Skin of body (tissue), 2 donors: ENCODE measurements around the gene TXNRD3. TPM values are rescaled to one million over a fixed set of nuclear protein-coding genes. Genes with fewer than 3 reads are reported as not detected.
"Not testable (repeated sequence)": the region's sequence is repeated elsewhere in the genome, so short reads cannot be mapped to it uniquely, and the experiment has no call there.

Experiments
- DNase-seq: peaks from one replicate; lab custom pipeline; 2025; lab: John Stamatoyannopoulos, UW
- total RNA-seq: library from RNA; depleted of rRNA; stranded (reverse); fragments of >200 nt; gene quantifications from one replicate; pipeline ENCODE4 v1.2.3, GENCODE V29; 2014

The TXNRD3 gene
- total RNA-seq, 1 donor from 2014 or later: 13.6 TPM

DNA sequence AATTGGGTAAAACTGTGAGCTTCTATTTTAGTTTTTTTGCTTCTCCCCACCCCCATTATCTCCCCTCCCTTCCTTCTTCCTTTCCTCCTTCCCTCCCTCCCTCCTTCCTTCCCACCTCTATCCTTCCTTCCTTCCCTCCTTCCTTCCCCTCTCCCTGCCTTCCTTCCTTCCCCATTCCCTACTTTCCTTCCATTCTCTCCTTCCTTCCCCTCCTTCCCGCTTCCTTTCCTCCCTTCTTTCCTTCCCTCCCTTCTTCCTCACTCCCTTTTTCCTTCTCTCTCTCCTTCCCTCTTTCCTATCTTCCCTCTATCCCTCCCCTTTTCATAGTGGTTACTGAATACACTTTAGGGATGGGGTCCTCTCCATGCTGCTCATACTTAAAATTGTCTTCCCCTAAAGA lies 55.8 kb downstream of the TXNRD3 start:
- DNase-seq: no peak

DNA sequence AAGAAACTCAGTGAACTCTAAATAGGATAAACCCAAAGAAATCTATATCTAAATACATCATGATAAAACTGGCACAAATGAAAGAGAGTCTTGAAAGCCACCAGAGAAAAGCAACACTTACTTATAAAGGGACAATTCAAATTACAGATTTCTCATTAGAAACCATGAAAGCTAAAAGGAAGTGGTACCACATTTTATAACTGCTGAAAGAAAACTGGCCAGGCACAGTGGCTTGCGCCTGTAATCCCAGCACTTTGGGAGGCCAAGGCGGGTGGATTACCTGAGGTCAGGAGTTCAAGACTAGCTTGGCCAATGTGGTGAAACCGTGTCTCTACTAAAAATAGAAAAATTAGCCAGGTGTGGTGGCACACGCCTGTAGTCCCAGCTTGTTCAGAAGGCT lies 59.4 kb downstream of the TXNRD3 start:
- not testable (repeated sequence) for DNase-seq

DNA sequence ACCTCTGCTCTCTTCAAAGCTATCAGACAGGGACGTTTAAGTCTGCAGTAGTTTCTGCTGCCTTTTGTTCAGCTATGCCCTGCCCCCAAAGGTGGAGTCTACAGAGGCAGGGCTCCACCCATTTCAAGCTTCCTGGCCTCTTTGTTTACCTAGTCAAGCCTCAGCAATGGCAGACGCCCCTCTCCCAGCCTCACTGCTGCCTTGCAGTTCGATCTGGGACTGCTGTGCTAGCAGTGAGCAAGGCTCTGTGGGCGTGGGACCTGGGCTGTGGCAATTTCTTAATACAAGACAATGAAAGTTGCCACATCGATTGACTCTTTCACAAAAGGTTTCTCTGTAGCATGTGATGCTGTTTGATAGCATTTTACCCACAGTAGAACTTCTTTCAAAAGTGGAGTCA lies 63.4 kb downstream of the TXNRD3 start:
- DNase-seq: not testable (repeated sequence)

DNA sequence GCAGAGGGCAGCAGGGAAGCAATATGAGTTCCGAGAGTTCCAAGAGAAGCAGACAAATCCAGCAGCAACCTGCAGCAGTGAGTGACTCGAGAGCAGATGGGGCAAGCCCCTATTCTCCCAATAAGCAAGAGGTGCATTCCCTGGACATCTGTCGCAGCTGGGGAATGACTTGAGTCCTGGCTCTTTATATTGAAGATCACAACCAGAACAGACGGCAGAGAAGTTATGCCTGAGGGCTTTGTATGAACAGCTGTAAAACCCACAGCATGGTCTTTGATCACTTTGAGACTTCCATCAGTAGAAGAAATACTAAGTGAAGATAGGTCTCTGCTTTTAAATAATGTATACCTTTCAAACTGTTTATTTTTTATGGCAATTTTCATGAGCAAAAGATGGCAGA lies 72.6 kb downstream of the TXNRD3 start:
- DNase-seq: no peak

DNA sequence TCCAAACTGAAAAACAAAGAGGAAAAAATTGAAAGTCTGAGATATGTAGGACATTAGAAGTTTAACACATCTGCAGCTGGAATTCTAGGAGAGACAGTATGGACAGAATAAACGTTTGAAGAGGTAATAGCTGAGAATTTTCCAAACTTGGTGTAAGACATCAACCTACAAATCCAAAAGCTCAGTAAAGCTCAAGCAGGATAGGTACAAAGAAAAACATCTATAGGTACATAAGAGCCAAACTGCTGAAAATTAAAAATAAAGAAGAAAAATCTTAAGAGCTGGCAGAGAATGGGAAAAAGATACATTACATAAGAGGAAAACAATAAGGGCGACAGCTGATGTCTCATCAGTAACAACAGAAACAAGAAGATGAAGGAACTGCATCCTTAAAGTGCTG lies 73.4 kb downstream of the TXNRD3 start:
- DNase-seq: no peak

DNA sequence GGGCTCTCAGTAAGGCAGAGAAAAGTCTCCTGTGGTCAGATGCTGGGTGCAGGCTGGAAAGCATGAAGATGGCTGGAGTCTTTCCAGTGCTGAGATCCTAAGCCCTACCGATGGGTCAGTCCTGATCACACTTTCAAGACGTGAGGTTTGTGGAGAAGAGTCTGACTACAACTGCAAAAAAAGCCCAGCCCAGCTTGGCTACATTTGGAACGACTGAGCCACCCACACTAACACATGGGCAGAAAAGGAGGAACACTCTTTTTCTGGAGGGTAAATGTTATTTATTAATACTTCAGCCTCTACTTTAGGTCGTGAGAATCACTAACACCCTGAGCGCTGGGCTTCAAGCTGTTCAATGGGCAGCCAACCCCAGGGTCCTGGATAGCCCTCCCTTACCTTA lies 74.2 kb downstream of the TXNRD3 start:
- DNase-seq: no peak

DNA sequence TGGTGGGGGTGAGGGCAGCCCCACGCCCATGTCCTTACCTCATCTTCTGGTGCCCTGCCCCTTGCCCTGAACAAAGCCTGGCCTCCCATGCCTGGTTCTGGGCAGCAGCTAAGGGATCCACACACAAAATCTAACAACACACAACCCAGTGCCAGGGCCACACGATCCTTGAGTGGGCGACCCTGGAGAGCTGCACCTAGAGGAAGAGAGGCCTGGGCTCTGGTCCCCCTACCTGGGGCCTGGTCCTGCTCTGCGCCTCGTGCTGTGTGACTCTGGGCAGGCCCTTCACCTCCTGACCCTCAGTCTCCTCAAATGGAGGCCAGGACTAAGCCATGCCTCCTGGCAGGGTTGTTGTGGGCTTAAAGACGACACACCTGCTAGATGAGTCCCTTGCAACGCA lies 76.2 kb downstream of the TXNRD3 start:
- DNase-seq: no peak

DNA sequence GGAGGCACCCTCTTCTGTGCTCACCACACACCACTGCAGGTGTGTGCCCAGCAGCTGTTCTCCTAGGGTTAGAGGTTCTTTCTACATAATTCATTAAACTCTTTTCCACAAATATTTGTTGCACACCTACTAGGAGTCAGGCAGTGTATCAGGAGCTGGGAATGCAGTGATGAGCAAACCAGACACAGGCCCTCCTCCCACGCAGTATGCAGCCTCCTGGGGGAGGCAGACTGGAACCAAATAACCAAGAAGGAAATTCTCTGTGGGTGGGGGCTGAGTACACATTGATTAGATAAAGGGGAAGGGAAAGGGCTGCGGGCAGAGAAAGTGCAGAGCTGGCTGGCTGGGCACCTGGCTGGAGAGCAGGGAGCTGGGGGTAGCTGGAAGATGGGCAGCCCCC lies 77.7 kb downstream of the TXNRD3 start:
- DNase-seq: no peak

DNA sequence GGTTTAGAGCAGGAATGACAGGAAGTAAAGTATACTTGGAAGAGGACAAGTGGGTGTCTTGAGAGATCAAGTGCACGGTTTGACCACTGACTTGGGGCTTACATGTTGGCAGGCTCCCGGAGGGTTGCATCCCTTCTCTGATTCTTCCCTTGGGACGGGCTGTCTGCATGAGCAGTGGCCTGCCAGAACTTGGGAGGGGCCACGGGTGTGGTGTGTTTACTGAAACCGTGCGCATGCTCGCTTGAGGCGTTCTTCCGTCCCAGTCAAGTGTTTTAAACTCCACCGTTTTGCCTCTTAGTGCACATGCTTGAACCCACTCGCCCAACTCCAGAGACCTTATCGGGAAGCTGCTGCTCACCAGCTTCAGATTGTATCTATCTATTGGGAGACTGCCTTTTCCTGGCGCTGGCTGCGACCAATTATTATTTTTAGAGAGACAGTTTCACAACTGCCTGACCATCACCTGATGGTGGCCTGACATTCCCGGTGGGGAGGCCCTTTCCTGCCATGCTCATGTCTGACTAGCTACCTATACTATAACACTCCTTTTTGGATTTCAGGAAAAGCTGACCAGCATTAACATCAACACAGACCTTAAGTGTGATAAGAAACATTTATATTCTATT lies 81.3 kb downstream of the TXNRD3 start:
- no peak for DNase-seq

DNA sequence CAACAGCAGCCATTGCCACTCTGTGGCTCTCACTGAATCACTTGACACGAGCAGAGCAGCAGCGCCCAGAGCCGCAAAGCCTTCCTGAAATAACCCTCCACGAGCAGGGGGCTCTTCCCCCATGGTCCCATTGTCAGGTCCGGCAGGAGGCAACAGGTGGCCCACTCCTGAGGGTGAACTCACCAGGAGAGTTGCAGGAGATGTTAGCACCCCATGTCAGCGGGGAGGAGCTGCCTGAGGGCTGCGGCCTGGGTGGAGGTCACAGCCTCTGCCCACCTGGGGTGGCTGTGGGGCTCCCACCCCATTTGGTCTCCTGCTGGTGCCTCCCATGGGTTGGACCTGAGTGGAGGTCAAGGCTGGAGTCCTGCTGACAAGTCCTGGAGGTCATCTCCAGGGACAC lies 83.8 kb downstream of the TXNRD3 start:
- no peak for DNase-seq

DNA sequence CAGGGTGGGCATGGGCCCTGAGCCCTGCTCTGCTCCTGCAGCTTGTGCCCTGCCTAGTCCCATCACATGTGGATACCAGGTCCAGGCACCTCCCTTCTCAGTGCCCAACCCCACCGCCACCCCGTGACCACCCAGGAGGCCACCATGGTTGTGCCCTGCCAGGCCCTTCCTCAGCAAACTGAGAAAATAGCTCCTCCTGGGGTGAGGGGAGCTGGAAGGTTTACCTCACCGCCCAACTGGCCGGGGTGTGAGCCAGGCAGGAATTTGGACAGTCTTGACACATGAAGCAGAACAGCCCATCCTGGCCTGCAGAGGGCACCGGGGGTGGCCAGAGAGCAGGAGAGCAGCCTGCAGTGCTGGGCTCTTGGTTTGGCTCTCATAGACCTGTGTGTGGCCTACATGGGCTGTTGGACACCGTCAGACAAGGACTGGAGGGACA lies 84.8 kb downstream of the TXNRD3 start:
- no peak for DNase-seq

DNA sequence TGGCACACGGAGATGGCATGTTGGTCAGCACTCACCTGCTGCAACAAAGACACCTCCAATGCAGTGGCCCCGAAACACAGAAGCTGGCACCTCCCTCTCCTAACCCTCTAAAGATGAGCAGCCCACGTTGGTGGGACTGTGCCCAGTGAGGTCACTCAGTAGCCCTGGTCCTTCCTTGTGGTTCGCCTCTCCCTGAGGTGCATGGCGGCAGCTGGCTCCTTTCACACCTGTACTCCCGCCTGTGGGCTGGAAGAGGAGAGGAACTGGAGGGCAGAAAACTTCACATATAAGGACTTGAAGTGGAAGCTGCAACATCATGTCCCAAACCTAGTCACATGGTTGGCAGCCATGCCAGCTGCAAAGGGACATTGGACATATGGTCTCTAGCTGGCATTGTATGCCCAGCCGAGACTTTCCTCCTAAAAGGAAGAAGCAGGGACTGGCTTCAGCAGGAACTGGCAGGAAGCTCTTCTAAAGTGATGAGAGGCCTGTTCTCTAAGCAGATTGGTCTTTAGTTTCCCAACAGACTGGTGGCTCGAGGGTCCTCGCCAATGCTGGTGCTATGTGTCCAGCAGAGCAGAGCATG lies 85.4 kb downstream of the TXNRD3 start:
- no peak for DNase-seq

DNA sequence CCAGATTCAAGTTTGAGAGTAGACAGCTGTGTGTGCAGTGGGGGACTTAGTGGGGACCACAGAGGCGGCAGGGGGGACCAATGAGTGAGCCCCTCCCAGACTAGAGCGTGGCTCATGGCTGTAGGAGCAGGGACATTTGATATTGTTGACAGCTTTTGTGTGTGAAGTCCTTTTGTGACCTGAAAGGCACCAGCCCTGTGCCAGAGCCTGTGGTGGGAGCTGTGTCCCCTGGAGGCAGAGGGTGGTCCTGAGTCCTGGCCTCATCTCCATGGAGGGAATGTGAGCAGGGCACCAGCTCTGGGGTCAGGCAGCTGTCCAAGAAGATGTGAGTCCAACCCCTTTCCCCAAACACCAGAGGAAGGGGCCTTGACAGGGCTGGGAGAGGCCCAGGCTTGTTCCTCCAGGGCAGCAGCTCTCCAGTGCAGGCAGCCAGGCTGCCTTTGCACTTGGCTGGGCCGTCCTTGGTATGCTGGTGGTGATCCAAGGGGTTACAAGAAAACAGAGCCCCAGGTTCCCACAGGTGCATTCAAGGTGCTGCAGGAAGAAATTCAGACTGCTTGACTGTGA lies 86.1 kb downstream of the TXNRD3 start:
- no peak for DNase-seq

DNA sequence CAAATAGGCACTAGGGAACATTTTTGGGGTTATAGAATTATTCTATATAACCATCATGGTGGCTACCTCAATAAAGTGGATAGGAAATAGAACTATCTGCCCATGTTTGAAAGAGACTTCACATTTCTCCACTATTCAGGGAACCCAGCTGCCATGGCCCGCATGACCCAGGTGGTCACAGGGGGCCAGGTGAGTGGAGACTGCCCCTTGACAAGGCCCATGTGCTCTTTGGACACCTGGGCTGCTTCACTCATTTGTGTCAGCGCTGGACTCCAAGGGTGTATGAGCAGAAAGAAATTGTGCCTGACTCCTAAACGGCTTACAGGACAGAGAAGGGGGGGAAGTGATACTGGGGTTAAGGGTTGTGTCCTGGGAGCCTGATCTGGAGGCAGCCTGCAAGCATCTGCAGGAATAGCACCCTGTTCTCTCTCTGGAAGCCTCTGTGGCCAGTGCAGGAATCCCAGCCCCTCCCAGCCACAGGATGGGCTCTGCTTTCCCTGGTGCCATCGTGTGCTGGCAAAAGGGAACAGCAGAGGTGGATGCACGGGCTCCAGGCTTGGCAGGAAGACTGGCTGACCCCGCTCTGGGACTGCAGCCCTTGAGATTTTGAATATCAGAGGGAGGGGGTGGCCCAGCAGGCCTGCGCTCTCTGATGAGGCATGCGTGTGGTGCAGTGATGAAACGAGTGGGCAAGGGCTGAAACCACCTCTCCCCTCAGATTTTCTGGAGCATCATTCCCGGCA lies 87.1 kb downstream of the TXNRD3 start:
- no peak for DNase-seq

DNA sequence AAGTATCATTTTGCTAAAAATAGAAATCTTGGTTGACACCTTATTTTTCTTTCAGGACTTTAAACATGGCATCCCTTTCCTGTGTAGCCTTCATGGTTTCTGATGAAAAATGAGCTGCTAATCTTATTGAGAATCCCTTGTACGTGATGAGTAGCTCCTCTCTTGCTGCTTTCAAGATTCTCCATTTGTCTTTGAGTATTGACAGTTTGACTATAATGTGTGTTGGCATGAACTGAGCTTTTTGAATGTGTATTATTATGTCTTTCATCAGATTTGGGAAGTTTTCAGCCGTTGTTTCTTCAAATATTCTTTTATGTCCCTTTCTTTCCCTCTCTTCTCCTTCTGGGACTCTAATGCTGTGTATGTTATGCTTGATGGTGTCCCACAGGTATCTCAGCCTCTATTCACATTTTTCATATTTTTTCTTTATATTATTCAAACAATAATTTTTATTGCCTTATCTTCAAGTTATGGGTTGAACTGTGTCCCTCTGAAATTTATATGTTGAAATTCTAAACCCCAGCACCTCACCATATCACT lies 92.1 kb downstream of the TXNRD3 start:
- no peak for DNase-seq

DNA sequence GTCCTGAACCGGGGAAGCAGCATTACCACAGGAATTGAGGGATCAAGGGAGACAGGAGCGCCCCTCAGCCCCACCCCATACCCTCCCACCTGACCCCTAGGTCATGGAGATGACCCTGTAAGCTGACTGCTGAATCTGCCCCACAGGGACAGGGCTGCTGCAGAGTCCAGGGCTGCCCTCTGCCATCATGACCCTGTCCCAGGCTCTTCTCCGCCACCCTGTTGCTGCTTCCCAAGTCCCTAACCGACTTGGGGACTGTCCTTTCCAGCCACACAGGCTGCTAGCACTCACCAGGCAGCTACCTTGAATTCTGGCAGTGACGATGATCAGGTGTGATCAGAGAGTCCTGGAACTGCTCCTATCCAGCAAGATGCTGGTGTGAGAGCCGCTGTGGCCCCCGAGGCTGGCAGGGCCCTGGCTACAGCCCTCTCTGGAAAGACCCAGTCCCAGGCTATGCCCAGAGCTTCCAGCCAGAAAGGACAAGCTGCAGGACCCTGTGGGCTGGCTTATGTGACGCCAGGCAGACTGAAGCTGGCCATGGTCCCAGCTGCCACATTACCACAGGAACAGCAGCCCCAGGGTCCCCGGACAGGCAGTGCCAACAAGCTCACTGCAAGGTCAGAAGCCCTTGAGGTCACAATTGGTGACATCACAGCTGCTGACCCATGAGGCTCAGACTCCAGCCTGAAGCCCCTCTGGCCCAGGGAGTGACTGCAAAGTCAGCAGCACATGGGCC lies 96.4 kb downstream of the TXNRD3 start, which contains the start of gene C3orf22:
TSS of gene C3orf22 (minus strand) at position 597 of the 736 bp plus-strand sequence. CDS start 5,542 bp downstream, outside the sequence.
- DNase-seq: no peak

DNA sequence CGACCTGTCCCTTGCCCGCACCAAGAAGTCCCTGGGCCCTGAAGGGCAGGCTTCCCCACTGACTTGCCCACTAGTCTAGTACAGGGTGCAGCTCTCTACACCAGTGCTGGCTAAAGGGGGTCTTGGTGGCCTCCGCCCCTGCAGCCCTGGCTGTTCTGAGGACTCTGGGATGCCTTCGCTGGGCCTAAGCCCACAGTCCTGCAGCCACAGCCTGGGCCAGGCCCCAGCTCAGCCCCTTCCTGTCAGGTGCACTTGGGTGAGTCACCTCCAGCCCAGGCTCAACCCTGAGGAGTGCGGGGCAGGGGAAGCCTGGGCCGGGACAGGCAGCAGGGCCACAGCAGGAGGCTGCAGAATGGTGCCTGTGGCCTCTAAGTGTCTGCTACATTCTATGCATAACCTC lies 97.2 kb downstream of the TXNRD3 start:
- DNase-seq: no peak

DNA sequence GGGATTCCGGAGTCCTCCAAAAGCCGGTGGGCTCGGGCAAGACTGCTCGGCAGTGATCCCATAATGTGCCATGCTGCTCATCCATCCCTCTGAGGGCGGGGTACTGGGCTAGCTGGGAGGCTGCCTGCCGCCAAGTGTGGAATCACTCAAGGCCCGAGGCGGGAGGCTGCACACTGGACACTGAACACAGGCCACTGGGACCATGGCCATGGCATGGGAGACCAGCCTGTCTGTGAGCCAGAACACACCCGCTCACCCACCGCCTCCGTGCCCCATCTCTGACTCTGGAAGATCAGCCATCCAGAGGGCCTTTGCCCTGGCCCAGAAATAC lies 97.5 kb downstream of the TXNRD3 start:
- no peak for DNase-seq
